NCI-H2107 treated with DMSO at 0.1 percent for 48 hours (cell line): Measurements from ENCODE around the gene TNS4.

Experiments used
- DNase-seq: peaks from one replicate; lab custom pipeline; 2025; ENCODE audit not compliant: unreplicated experiment; lab: John Stamatoyannopoulos, UW

TNS4 gene

GRCh38 chr17:40517286-40517662 lies 15.9 kb upstream of the TNS4 start:
- no peak for DNase-seq

- no peak for DNase-seq
Observed at GRCh38 chr17:40516581-40517285, 15.3 kb upstream of the TNS4 start.

DNA sequence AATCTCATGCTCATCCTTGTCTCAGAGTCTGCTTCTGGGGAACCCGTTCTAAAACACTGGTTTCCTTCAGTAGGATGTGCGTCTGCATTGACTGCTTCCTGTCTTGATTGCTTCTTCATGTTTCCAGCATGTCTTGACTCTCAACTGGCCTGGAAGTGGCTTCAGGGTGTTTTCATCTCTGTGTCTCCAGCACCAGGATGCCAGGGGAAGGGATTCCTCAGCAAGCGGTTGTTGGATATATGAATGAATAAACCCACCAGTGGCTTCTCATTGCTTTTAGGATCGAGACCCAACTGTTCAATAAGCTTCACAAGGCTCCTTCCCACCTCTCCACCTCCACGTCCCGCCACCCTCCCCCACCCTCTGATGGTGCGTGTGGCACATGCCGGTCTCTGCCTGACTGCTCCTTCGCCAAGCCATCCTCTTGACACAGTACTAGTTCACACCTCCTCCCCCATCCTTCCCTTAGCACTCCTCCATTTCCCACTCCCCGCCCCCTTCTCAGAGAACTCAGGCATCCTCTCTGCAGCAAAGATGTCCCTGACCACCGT lies 14.1 kb upstream of the TNS4 start:
- DNase-seq: no peak

DNA sequence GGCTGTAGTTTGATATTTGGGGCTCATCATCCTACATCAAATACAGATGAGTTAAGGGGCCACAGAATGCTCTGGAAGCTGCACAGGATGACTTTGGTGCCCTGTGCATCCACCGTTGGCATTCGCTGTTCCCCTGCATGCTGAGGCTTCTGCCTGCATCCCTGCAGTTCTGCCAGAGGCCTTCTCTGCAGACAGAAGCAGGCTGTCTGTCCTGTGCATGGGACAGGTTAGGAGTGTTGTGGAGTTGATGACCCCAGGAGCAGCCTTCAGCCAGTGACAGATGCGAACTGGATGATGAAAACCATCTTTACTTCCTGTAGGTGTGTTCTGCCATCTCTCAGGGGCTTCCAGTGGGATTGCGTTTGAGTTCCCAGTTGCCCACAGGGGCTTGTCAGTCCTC lies 13.6 kb upstream of the TNS4 start:
- no peak for DNase-seq

DNA sequence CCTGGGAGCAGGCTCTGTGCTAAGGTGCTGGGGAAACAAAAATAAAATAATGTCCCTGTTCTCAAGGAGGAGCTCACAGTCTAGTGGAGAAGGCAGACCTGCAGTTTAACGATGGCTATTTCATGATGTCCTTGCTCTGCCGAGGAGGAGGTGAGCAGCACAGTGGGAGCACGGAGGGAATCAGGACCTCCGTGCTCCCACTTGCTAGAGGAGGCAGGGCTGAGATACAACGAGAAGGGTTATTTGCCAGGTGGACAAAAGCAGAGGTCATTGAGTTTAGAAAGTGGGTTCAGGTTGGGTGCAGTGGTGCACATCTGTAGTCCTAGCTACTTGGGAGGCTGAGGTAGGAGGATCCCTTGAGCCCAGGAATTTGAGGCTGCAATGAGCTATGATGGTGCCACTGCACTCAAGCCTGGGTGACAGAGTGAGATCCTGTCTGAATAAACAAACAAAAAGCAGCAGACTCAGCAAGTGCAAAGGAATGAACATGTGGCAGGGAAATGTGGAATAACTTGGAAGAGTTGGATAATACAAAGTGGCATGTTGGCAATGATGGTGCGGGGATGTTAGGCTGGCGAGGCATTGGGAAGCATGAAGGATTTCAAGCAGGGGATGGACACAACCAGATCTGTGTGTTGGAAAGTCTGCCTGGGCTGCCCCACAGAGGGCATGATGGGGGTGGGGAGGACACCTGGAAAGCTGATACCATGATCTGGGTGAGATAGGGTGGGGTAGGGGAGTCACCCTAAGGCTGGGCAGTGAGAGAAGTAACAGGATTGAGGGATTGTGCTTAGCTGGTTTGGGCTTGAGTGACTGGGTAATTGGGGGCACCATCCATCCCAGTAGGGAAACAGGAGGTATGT lies 12.8 kb upstream of the TNS4 start:
- no peak for DNase-seq

DNA sequence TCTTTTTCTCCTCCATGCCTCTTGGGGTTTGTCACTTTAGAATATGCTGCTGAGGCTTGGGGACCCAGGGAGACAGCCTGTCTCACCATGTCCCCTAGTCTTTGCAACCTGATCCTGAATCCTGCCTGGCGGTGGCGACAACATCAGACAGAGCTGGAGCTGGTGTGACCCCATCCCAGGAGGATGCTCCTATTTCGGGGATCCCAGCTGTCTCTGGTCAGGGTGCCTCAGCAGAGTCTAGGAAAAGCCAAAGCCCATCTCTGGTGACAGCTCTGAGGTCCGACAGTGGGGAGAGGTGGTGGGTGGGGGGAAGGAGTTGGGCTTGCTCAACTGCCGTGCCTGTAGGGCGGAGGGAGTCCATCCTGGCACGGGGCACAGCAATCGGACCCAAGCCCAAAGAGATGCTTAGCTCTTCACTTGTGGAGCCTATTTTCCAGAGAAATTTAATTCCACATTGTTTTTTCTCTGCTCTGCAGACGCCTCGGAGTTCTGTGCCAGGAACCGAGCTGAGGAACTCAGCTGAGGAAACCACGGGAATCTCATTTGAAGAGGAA lies 10.3 kb upstream of the TNS4 start:
- DNase-seq: no peak

- no peak for DNase-seq
Observed at GRCh38 chr17:40511136-40511535, 9.7 kb upstream of the TNS4 start.

- DNase-seq: no peak
Observed at GRCh38 chr17:40510328-40510648, 8.9 kb upstream of the TNS4 start.

- DNase-seq: no peak
Observed at GRCh38 chr17:40509626-40510327, 8.4 kb upstream of the TNS4 start.

DNA sequence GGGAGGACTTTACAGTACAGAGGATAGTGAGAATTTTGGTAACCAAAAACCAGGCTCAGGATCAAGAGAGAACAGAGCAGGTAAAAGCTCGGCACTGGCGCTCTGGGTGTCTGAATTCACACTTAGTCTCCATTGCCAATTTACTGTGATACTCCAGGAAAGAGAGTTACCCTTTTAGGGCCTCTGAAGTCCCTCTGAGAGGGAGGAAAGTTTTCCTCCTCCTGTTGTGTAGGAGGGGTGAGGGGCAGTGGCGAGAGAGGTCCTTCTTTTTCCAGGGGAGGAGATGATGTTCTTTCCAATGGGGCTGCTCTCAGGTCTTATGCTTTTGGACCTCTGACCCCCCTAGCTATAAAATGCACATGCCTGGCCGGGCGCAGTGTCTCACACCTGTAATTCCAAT lies 5.4 kb upstream of the TNS4 start:
- DNase-seq: no peak

DNA sequence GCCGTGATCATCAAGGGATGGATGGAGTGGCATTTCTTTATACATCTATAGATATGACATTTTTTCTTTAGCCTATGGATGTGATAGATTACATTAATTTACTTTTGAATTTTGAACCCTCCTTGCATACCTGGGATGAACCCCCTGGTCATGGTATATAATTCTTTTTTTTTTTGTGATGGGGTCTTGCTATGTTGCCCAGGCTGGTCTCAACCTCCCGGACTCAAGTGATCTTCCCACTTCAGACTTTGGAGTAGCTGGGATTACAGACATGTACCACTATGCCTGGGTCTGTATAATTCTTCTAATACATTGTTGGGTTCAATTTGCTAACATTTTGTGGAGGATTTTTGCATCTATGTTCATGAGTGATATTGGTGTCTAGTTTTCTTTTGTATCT lies 1.7 kb upstream of the TNS4 start:
- no peak for DNase-seq

DNA sequence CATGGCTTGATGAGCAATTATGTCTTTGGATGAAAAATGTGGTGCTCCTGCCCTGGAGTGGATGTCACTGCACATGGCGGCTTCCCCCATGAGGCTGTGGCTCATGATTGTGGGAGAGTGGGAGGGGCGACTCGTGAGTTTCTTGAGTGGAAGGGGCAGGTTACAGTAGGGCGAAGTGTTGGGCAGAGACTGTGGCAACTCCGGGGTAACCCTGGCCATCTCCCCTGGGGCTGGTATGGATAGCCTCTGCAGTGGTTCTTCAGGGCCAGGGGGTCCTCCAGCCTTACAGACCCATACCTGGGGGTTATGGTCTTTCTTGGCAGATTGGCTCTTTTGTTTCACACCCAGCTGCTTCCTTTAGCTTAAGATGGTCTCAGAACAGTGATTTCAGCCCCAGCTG lies 1.3 kb upstream of the TNS4 start:
- DNase-seq: no peak

GRCh38 chr17:40500709-40501108 lies 714 bp downstream of the TNS4 start:
- no peak for DNase-seq

- DNase-seq: no peak
Observed at GRCh38 chr17:40500190-40500589, 1.2 kb downstream of the TNS4 start.

GRCh38 chr17:40499551-40500189 lies 1.8 kb downstream of the TNS4 start:
- DNase-seq: peak; percentile 30

- DNase-seq: peak; percentile 85
Observed at GRCh38 chr17:40498281-40499084, 2.9 kb downstream of the TNS4 start.

DNA sequence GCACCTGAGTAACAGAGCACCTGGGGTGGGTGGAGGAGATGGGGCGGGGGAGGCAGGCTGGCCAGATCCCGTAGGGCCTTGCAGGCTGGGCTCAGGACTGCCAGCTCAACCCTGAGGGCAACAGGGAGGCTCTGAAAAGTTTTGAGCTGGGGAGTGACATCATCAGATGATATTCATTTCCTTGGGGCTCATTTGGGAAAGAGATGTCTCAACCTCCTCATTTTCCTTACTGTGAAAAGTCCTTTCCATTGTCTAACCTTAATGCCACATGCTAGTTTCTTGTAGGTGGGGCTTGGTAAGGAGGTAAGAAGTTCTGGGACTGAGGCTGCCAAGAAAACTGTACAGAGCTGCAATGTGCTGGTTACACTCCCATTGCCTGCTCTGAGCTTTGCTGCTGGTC lies 3.7 kb downstream of the TNS4 start:
- no peak for DNase-seq

DNA sequence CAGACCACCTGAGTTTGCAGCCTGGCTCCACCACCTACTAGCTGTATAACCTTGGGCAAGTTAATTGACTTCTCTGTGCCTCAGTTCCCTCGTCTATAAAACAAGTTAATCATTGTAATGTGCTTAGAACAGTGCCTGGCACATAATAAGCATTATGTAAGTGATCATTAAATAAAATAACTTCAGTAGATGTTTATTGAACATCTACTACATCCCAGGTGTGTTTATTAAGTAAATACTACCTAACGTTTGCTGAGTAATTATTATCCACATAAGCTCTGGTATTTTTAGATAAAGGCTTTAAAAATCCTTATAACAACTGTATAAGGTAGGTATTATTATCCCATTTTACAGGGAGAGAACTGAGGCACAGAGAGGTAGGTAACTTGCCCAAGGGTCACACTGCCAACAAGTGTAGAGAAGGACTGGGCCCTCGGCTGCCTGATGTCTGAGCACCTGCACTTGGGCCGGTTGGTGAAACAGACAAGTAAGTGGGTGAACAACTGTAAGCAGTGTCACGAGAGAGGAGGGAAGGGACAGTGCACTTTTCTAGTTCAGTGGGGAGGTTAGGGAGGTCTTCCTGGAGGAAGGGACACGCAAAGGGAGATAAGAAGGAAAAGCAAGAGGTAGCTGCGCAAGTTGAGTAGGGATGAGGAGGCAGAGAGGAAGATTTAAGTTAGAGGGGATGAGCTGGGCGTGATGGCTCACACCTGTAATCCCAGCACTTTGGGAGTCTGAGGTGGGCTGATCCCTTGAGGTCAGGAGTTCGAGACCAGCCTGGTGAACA lies 4.6 kb downstream of the TNS4 start:
- DNase-seq: no peak

GRCh38 chr17:40496170-40496569 lies 5.3 kb downstream of the TNS4 start:
- DNase-seq: no peak
